ENCODE measurements around the gene KRTAP10-5.
"Not testable (repeated sequence)": the region's sequence is repeated elsewhere in the genome, so short reads cannot be mapped to it uniquely, and the experiment has no call there.

Gene KRTAP10-5

GRCh38 chr21:44610157-44610843, 29.9 kb upstream of the KRTAP10-5 start:
- DNase-seq: not testable (repeated sequence)

GRCh38 chr21:44609193-44609592, 28.8 kb upstream of the KRTAP10-5 start:
- DNase-seq: no peak

GRCh38 chr21:44606495-44606894, 26.1 kb upstream of the KRTAP10-5 start:
- DNase-seq: no peak

GRCh38 chr21:44603911-44604310, 23.5 kb upstream of the KRTAP10-5 start:
- DNase-seq: no peak

- DNase-seq: no peak
Measured at GRCh38 chr21:44603109-44603875, 22.9 kb upstream of the KRTAP10-5 start.

- DNase-seq: no peak
Measured at GRCh38 chr21:44602463-44602850, 22.1 kb upstream of the KRTAP10-5 start.

GRCh38 chr21:44601596-44602462, 21.4 kb upstream of the KRTAP10-5 start:
- no peak for DNase-seq

- DNase-seq: not testable (repeated sequence)
Measured at GRCh38 chr21:44601091-44601490, 20.7 kb upstream of the KRTAP10-5 start.

GRCh38 chr21:44600118-44600978, 19.9 kb upstream of the KRTAP10-5 start, which contains the start of gene KRTAP10-7:
KRTAP10-7 (plus strand) TSS chr21:44600597; CDS start chr21:44600622, 25 bp downstream.
- not testable (repeated sequence) for DNase-seq

- DNase-seq: no peak
Measured at GRCh38 chr21:44599264-44600029, 19.0 kb upstream of the KRTAP10-5 start.

GRCh38 chr21:44598061-44598460, 17.7 kb upstream of the KRTAP10-5 start:
- no peak for DNase-seq

- no peak for DNase-seq
Measured at GRCh38 chr21:44596068-44596725, 15.8 kb upstream of the KRTAP10-5 start.

- DNase-seq: no peak
Measured at GRCh38 chr21:44595524-44595923, 15.1 kb upstream of the KRTAP10-5 start.

GRCh38 chr21:44594406-44594916, 14.1 kb upstream of the KRTAP10-5 start:
- DNase-seq: no peak

- no peak for DNase-seq
Measured at GRCh38 chr21:44593598-44594405, 13.4 kb upstream of the KRTAP10-5 start.

- DNase-seq: no peak
Measured at GRCh38 chr21:44592446-44593311, 12.3 kb upstream of the KRTAP10-5 start, which contains the start of gene KRTAP10-6. KRTAP10-6 (minus strand) TSS chr21:44592505; CDS start chr21:44592484, 21 bp downstream.

GRCh38 chr21:44591801-44592130, 11.4 kb upstream of the KRTAP10-5 start:
- DNase-seq: not testable (repeated sequence)

All from CD4-positive, alpha-beta T cell treated with Interferon alpha-2 for 1 hour (primary cell).